GM12864 (cell line): Measurements from ENCODE around the gene ASB14.

Source experiments
- DNase-seq: peaks from one replicate; pipeline ENCODE4 v3.0.0-alpha.2; 2011; ENCODE audit warnings: low read depth
- H3K4me3 ChIP-seq: 2 replicates; pipeline ENCODE4 v1.5.1; 2011; ENCODE audit warnings: mild to moderate bottlenecking, low read depth, low read length, control low read depth
- TF ChIP-seq, protein P1 (sequence below): IDR thresholded peaks from 2 replicates; pipeline ENCODE4 v1.5.1; 2011; ENCODE audit warnings: low read depth, mild to moderate bottlenecking, moderate library complexity, low read length, control low read depth, inconsistent platforms; ENCODE audit errors: missing control alignments

The ASB14 gene

DNA sequence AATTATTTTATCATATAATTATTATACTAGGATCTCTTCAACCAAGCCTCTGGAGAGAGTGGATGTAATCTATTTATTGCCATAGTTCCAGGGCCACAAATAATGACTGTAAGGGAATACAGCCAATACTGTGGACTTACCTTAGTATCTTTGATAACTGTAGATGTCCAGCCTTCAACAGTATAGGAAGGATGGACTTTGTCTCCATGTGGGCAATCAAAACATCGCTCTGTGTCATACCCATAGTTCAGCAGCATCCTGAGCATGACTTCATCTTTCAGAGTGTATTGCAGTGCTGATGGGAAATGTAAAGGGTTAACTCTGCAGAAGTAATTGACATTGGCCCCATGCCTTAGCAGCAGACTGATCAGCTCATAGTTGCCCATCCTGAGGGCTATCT, 14.2 kb downstream of the ASB14 start:
- no peak for DNase-seq
- TF ChIP-seq, protein P1, sequence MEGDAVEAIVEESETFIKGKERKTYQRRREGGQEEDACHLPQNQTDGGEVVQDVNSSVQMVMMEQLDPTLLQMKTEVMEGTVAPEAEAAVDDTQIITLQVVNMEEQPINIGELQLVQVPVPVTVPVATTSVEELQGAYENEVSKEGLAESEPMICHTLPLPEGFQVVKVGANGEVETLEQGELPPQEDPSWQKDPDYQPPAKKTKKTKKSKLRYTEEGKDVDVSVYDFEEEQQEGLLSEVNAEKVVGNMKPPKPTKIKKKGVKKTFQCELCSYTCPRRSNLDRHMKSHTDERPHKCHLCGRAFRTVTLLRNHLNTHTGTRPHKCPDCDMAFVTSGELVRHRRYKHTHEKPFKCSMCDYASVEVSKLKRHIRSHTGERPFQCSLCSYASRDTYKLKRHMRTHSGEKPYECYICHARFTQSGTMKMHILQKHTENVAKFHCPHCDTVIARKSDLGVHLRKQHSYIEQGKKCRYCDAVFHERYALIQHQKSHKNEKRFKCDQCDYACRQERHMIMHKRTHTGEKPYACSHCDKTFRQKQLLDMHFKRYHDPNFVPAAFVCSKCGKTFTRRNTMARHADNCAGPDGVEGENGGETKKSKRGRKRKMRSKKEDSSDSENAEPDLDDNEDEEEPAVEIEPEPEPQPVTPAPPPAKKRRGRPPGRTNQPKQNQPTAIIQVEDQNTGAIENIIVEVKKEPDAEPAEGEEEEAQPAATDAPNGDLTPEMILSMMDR = no peak
- H3K4me3 ChIP-seq = no peak overlapping the region

DNA sequence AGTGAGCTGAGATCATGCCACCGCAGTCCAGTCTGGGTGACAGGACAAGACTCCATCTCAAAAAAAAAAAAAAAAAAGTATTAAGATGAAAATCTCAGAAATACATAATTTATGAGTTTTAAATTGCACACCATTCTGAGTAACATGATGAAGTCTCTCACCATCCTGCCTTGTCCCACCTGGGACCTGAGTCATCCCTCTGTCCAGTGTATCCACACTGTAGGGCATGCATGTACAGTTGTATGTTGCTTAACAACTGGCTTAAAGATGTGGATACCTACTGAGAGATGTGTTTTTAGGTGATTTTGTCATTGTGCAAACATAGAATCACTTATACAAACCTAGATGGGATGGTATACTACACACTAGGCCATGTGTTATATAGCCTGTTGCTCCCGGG, 17.1 kb downstream of the ASB14 start:
- TF ChIP-seq, protein P1 = no peak
- no peak for DNase-seq
- H3K4me3 ChIP-seq = no peak overlapping the region

DNA sequence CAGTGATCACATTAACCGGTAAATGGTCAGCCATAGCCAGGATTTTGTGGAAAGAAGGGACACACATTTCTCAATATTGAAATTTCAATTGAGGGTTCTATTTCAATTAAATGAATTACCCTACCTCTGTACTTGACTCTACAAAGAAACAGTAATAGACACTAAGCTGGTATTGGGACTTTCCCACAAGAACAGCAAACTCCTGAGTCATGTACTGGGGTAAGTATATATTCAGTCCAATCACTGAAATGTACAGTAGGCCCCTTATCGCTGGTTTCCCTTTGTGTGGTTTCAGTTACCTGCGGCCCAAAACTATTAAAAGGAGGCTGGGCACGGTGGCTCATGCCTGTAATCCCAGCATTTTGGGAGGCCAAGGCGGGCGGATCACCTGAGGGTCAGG, 17.6 kb downstream of the ASB14 start:
- no peak overlapping the region for H3K4me3 ChIP-seq
- DNase-seq = no peak
- TF ChIP-seq, protein P1 = no peak

DNA sequence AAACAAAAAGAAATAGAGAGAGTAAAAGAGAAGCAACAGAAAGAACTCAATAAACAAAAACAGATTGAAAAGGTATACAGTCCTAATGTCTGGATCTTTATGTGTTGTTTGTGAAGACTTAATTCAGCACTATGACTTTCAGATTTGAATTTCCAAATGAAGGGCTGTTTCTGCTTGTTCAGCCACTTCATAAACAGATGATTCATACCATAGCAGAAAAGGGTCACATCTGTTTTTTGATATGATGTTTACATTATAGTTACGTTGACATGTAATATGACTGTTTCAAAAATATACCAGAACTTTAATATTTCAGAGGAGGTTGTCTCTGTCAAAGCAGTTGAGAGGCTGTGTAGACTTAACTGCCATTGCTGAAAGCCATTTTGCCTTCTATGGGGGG, 24.1 kb downstream of the ASB14 start:
- H3K4me3 ChIP-seq = no peak overlapping the region
- TF ChIP-seq, protein P1 = no peak
- DNase-seq = no peak

DNA sequence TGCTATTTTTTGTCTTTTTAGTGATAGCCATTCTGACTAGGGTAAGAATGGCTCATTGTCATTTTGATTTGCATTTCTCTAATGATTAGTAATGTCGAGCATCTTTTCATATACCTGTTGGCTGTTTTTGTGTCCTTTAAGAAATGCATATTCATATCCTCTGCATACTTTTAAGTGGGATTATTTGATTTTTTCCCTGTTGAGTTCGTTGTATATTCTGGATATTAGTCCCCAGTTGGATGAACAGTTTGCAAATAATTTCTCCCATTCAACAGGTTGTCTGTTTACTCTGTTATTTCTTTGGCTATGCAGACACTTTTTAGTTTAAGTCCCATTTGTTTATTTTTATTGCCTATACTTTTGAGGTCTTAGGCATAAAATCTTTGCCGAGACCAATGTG, 30.6 kb downstream of the ASB14 start:
- TF ChIP-seq, protein P1 = no peak
- H3K4me3 ChIP-seq = no peak overlapping the region
- no peak for DNase-seq

DNA sequence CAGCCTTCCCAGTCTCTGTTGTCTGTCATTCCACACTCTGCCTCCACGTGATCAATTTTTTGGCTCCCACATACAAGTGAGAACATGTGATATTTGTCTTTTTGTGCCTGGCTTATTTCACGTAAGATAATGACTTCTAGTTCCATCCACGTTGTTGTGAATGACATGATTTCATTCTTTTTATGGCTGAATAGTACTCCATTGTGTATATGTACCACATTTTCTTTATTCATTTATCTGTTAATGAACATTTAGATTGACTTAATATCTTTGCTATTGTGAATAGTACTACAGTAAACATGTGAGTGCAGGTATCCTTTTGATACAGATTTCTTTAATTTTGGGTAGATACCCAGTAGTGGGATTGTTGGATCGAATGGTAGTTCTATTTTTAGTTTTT, 31.4 kb downstream of the ASB14 start:
- H3K4me3 ChIP-seq = no peak overlapping the region
- DNase-seq = no peak
- TF ChIP-seq, protein P1 = no peak

DNA sequence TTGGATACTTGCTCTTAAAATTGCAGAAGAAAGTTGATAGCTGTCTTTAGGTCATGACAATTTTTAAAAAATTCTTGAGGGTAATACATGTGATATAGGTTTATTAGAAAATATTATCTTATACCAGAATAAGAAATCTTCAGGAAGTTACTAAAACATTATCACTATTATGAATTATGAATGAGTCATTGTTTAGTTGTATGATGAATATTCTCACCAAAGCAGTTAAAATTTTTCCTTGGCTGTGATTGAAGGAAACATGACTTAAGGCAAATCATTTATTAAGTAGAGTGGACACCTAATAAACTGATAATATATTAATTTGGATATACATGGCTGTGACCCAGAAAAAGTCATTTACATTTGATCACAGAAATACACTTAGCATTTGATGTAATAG, 34.8 kb downstream of the ASB14 start:
- no peak for DNase-seq
- TF ChIP-seq, protein P1 = no peak
- H3K4me3 ChIP-seq = no peak overlapping the region
